Omental fat pad (tissue), 4 donors: ENCODE data around the gene MAP2K7. TPM values are rescaled to one million over a fixed set of nuclear protein-coding genes. Genes with fewer than 3 reads are reported as not detected.
A peak's percentile ranks its signal among the peaks of the same experiment; 100 is the strongest.
"Not testable (repeated sequence)": the region's sequence is repeated elsewhere in the genome, so short reads cannot be mapped to it uniquely, and the experiment has no call there.

ENCODE experiments used
- ATAC-seq: fragments of 150-250 bp; one replicate; pipeline ENCODE4 v1.9.1; 2016; ENCODE audit warnings: mild to moderate bottlenecking, moderate library complexity; ENCODE audit not compliant: low FRiP score
- DNase-seq: peaks from one replicate; pipeline ENCODE4 v3.0.0-alpha.2; 2019; ENCODE audit warnings: low spot score
- CTCF ChIP-seq, 3 donors: fragments of 450-650 bp; IDR thresholded peaks; one replicate each; pipeline ENCODE4 v1.5.1; 2016 to 2017; ENCODE audit warnings: antibody characterized with exemption in 3 of 3, mild to moderate bottlenecking in 3 of 3, moderate library complexity in 2 of 3
- total RNA-seq, 4 donors: library from RNA; depleted of rRNA; stranded (reverse); fragments of >200 nt; gene quantifications; one replicate each; pipeline ENCODE4 v1.1.0, GENCODE V29; 2016

Gene MAP2K7
- total RNA-seq, 4 donors from 2014 or later = 12.9 to 13.7 (median 13.6) TPM

GRCh38 chr19:7917267-7918061 lies 13.8 kb downstream of the MAP2K7 start:
- DNase-seq (no peak), ATAC-seq (no peak)
- peak in 1 of 3 donors; percentile 7 for TF ChIP-seq CTCF (IDR thresholded peaks at IDR 0.05)

GRCh38 chr19:7918062-7918614 lies 14.5 kb downstream of the MAP2K7 start:
- ATAC-seq, DNase-seq: not testable (repeated sequence)

- no peak for ATAC-seq
These were observed 15.1 kb downstream of the MAP2K7 start for GRCh38 chr19:7918615-7919421.

GRCh38 chr19:7919610-7920518 lies 16.2 kb downstream of the MAP2K7 start, which contains the start of gene SNAPC2:
TSS of gene SNAPC2 (plus strand) at chr19:7920338. CDS start at chr19:7920367, 29 bp downstream.
- DNase-seq (peak; percentile 90), ATAC-seq (peak; percentile 56)
- TF ChIP-seq CTCF (IDR thresholded peaks at IDR 0.05) = no peak

More at GRCh38 chr19:7918615-7919421, 15.1 kb downstream of the MAP2K7 start:
- no peak for DNase-seq
- TF ChIP-seq CTCF (IDR thresholded peaks at IDR 0.05) = no peak

GRCh38 chr19:7920519-7921301 lies 17.0 kb downstream of the MAP2K7 start:
- DNase-seq = peak; percentile 100
- peak; percentile 75 for ATAC-seq
- TF ChIP-seq CTCF (IDR thresholded peaks at IDR 0.05) = no peak

- DNase-seq (no peak), ATAC-seq (no peak)
- no peak for TF ChIP-seq CTCF (IDR thresholded peaks at IDR 0.05)
These were observed 17.8 kb downstream of the MAP2K7 start for GRCh38 chr19:7921302-7921966.
